ENCODE measurements around the gene TLE7. TPM values are rescaled to one million over a fixed set of nuclear protein-coding genes. Genes with fewer than 3 reads are reported as not detected.

The TLE7 gene
- total RNA-seq, 6 experiments from 2014 or later, result not detected

GRCh38 chr16:71380831-71381230 lies 61.0 kb downstream of the TLE7 start:
- Mint-ChIP-seq H3K4me1 (ENCODE audit: low read depth) (no peaks in the 10 kb centered on the region), H3K9me3 (no peaks in the 10 kb centered on the region), H3K27ac (no peak overlapping the region), H3K4me3 (no peak overlapping the region), H3K27me3 (ENCODE audit: insufficient read depth) (peaks cover 16% of the 10 kb centered on the region), H3K36me3 (ENCODE audit: low read depth) (no peaks in the 10 kb centered on the region)
- TF ChIP-seq, protein P1, sequence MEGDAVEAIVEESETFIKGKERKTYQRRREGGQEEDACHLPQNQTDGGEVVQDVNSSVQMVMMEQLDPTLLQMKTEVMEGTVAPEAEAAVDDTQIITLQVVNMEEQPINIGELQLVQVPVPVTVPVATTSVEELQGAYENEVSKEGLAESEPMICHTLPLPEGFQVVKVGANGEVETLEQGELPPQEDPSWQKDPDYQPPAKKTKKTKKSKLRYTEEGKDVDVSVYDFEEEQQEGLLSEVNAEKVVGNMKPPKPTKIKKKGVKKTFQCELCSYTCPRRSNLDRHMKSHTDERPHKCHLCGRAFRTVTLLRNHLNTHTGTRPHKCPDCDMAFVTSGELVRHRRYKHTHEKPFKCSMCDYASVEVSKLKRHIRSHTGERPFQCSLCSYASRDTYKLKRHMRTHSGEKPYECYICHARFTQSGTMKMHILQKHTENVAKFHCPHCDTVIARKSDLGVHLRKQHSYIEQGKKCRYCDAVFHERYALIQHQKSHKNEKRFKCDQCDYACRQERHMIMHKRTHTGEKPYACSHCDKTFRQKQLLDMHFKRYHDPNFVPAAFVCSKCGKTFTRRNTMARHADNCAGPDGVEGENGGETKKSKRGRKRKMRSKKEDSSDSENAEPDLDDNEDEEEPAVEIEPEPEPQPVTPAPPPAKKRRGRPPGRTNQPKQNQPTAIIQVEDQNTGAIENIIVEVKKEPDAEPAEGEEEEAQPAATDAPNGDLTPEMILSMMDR (IDR thresholded peaks at IDR 0.05), result no peak
- no peak for DNase-seq

Other genes with a start within 250 kb of the TLE7 start
- gene HYDIN, start 211.3 kb downstream of the TLE7 start, total RNA-seq (2021; fragmentation: NEBNext Ultra II Directional; extraction: Animal tissue kit (Norgen Biotek cat#: 25700)), result under 1 TPM in 1 of 6 experiments, not detected in 5; 0.05 TPM
- gene CMTR2, start 152.7 kb downstream of the TLE7 start, total RNA-seq (2021; fragmentation: NEBNext Ultra II Directional; extraction: Animal tissue kit (Norgen Biotek cat#: 25700)), result 10 to 100 TPM; 12.2 to 15.6 (median 14.8) TPM
- 1 to 10 TPM in 1 of 6 experiments, under 1 TPM in 2, not detected in 3; 0.14 to 1.1 (median 0.70) TPM for gene CALB2, start 83.3 kb downstream of the TLE7 start, total RNA-seq (2021; fragmentation: NEBNext Ultra II Directional; extraction: Animal tissue kit (Norgen Biotek cat#: 25700))
- gene ZNF23, start 20.2 kb upstream of the TLE7 start, total RNA-seq (2021; fragmentation: NEBNext Ultra II Directional; extraction: Animal tissue kit (Norgen Biotek cat#: 25700)), result 10 to 100 TPM; 12.8 to 16.3 (median 14.5) TPM
- 1 to 10 TPM; 1.1 to 2.0 (median 1.6) TPM for gene ZNF19, start 47.3 kb upstream of the TLE7 start, total RNA-seq (2021; fragmentation: NEBNext Ultra II Directional; extraction: Animal tissue kit (Norgen Biotek cat#: 25700))
- gene CHST4, start 84.4 kb upstream of the TLE7 start, total RNA-seq (2021; fragmentation: NEBNext Ultra II Directional; extraction: Animal tissue kit (Norgen Biotek cat#: 25700)), result not detected
- not detected for gene TAT, start 135.0 kb upstream of the TLE7 start, total RNA-seq (2021; fragmentation: NEBNext Ultra II Directional; extraction: Animal tissue kit (Norgen Biotek cat#: 25700))
- gene MARVELD3, start 184.1 kb upstream of the TLE7 start, total RNA-seq (2021; fragmentation: NEBNext Ultra II Directional; extraction: Animal tissue kit (Norgen Biotek cat#: 25700)), result not detected

All from HFFc6 (cell line).